Activated T-helper 17 cell treated with anti-CD3 and anti-CD28 coated beads, Interleukin-2, amount 50 U/mL, for 72 hours (primary cell): ENCODE measurements around the gene XPOT. TPM values are rescaled to one million over a fixed set of nuclear protein-coding genes. Genes with fewer than 3 reads are reported as not detected.

Experiments
- ATAC-seq: fragments of 150-1000 bp; cut with Tn5 transposase; replicated peaks from 2 replicates; pipeline ENCODE4 v1.10.0; 2021; ENCODE audit warnings: mild to moderate bottlenecking, moderate library complexity
- H3K27ac Mint-ChIP-seq: one replicate; pipeline ENCODE4 v1.8.0; 2022; ENCODE audit warnings: mixed read lengths
- H3K27me3 Mint-ChIP-seq: one replicate; pipeline ENCODE4 v1.8.0; 2022; ENCODE audit warnings: mixed read lengths
- H3K36me3 Mint-ChIP-seq: one replicate; pipeline ENCODE4 v1.8.0; 2022; ENCODE audit warnings: low read depth, mild to moderate bottlenecking, mixed read lengths
- H3K4me1 Mint-ChIP-seq: one replicate; pipeline ENCODE4 v1.8.0; 2022; ENCODE audit warnings: mixed read lengths
- H3K4me3 Mint-ChIP-seq: one replicate; pipeline ENCODE4 v1.8.0; 2022; ENCODE audit warnings: mild to moderate bottlenecking, mixed read lengths
- H3K9me3 Mint-ChIP-seq: one replicate; pipeline ENCODE4 v1.8.0; 2022; ENCODE audit warnings: mixed read lengths
- total RNA-seq, 2 donors: library from RNA; stranded (reverse); gene quantifications; one replicate each; pipeline ENCODE4 v1.2.3, GENCODE V29; 2022

The XPOT gene
- total RNA-seq, 2 donors from 2014 or later = 72.7 to 131 TPM

- Mint-ChIP-seq H3K27ac (no peak overlapping the region), H3K27me3 (no peaks in the 10 kb centered on the region), H3K4me1 (no peaks in the 10 kb centered on the region), H3K9me3 (no peaks in the 10 kb centered on the region), H3K4me3 (no peak overlapping the region), H3K36me3 (peaks cover 96% of the 10 kb centered on the region)
- ATAC-seq = no peak
These were observed 64.8 kb downstream of the XPOT start for GRCh38 chr12:64468966-64469365.

DNA sequence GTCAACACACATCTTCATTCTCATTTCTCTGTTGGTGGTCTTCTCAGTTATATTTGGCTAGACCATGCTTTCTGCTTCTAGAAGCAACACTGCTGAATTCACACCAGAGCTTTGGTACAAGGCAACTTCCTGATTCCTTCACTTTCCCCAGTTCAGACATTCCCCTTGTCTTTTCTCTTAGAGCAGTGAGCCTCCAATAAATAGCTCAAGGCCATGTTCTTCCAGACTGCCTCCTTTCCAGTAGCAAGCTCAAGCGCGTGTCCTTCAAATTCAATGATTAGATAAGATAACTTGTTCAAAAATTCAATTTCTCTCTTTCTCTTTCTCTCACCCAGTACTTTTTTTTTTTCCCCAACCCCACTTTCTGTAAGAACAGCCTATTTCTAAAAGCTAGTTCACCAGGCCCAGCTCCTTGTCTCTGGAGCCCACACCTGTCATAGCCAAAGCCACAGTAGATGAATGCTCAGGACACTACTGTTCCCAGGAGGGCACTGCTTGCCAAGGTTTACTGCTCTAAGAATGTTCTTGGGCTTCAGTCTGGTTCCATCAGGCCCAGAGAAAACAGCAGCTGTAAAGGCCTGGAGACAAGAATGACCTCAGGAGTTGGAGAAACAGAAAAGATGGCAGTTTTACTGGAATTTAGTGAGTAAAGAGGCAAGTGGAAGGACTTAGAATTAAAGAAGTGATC lies 65.4 kb downstream of the XPOT start:
- no peaks in the 10 kb centered on the region for H3K27me3 Mint-ChIP-seq
- H3K9me3 Mint-ChIP-seq = no peaks in the 10 kb centered on the region
- no peak for ATAC-seq
- peak overlapping the region; percentile 9 for H3K27ac Mint-ChIP-seq
- H3K4me1 Mint-ChIP-seq = no peaks in the 10 kb centered on the region
- H3K4me3 Mint-ChIP-seq = no peak overlapping the region
- H3K36me3 Mint-ChIP-seq = peaks cover 96% of the 10 kb centered on the region

DNA sequence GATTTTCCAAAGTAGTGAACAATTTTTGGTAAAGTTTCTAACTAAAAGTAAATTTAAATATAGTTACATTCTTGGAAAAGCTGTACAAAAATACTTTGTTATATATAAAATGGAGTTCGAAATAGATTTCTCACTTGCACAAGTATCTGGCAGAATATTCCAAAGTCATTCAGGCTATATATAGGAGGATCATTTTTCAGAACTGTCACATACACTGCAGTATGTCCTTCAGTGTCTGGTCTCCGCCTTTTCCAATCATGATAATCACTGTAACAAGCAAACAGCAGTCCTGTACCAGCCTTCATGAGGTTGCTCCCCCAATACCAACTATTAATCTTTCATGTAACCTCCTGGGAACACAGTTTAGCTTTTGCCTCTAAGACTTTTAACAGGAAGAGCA lies 66.3 kb downstream of the XPOT start:
- ATAC-seq = no peak
- Mint-ChIP-seq H3K4me3 (no peak overlapping the region), H3K36me3 (peaks cover 96% of the 10 kb centered on the region), H3K27ac (no peak overlapping the region), H3K9me3 (no peaks in the 10 kb centered on the region), H3K4me1 (no peaks in the 10 kb centered on the region), H3K27me3 (no peaks in the 10 kb centered on the region)

GRCh38 chr12:64473176-64473575 lies 69.0 kb downstream of the XPOT start:
- Mint-ChIP-seq H3K9me3 (no peaks in the 10 kb centered on the region), H3K27me3 (no peaks in the 10 kb centered on the region), H3K4me1 (peaks cover 8% of the 10 kb centered on the region), H3K36me3 (peaks cover 97% of the 10 kb centered on the region), H3K4me3 (no peak overlapping the region), H3K27ac (no peak overlapping the region)
- no peak for ATAC-seq

DNA sequence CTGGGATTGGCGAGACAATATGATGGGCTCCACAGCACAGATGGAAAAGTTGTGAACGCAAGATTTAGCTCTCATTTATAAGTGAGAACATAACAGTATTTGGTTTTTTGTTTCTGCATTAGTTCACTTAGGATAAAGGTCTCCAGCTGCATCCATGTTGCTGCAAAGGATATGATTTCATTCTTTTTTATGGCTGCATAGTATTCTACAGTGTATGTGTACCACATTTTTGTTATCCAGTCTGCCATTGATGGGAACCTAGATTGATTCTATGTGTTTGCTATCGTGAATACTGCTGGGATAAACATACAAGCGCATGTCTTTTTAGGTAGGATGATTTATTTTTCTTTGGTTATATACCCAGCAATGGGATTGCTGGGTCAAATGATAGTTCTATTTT lies 71.3 kb downstream of the XPOT start:
- ATAC-seq = no peak
- no peaks in the 10 kb centered on the region for H3K27me3 Mint-ChIP-seq
- H3K4me3 Mint-ChIP-seq = no peak overlapping the region
- H3K9me3 Mint-ChIP-seq = no peaks in the 10 kb centered on the region
- no peak overlapping the region for H3K27ac Mint-ChIP-seq
- peaks cover 8% of the 10 kb centered on the region for H3K4me1 Mint-ChIP-seq
- peaks cover 98% of the 10 kb centered on the region for H3K36me3 Mint-ChIP-seq

DNA sequence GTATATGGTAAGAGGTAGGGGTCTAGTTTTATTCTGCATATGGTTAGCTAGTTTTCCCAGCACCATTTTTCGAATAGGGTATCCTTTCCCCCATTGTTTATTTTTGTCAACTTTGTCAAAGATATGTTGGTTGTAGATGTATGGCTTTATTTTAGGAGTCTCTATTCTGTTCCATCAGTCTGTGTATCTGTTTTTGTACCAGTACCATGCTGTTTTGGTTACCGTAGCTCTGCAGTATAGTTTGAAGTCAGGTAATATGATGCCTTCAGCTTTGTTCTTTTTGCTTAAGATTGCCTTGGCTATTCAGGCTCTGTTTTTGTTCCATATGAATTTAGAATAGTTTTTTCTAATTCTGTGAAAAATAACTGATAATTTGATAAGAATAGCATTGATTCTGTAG lies 72.7 kb downstream of the XPOT start:
- no peak for ATAC-seq
- no peak overlapping the region for H3K27ac Mint-ChIP-seq
- no peak overlapping the region for H3K4me3 Mint-ChIP-seq
- no peaks in the 10 kb centered on the region for H3K27me3 Mint-ChIP-seq
- peaks cover 8% of the 10 kb centered on the region for H3K4me1 Mint-ChIP-seq
- H3K36me3 Mint-ChIP-seq = peaks cover 97% of the 10 kb centered on the region
- H3K9me3 Mint-ChIP-seq = no peaks in the 10 kb centered on the region

- no peaks in the 10 kb centered on the region for H3K9me3 Mint-ChIP-seq
- H3K27ac Mint-ChIP-seq = no peak overlapping the region
- H3K36me3 Mint-ChIP-seq = peaks cover 96% of the 10 kb centered on the region
- no peaks in the 10 kb centered on the region for H3K27me3 Mint-ChIP-seq
- H3K4me3 Mint-ChIP-seq = no peak overlapping the region
- peaks cover 8% of the 10 kb centered on the region for H3K4me1 Mint-ChIP-seq
- ATAC-seq = no peak
These were observed 74.5 kb downstream of the XPOT start for GRCh38 chr12:64478661-64479060.

- peaks cover 96% of the 10 kb centered on the region for H3K36me3 Mint-ChIP-seq
- H3K4me3 Mint-ChIP-seq = no peak overlapping the region
- no peak for ATAC-seq
- no peaks in the 10 kb centered on the region for H3K27me3 Mint-ChIP-seq
- H3K9me3 Mint-ChIP-seq = no peaks in the 10 kb centered on the region
- no peak overlapping the region for H3K27ac Mint-ChIP-seq
- H3K4me1 Mint-ChIP-seq = peaks cover 8% of the 10 kb centered on the region
These were observed 76.0 kb downstream of the XPOT start for GRCh38 chr12:64480148-64480547.

- no peak for ATAC-seq
- H3K9me3 Mint-ChIP-seq = no peaks in the 10 kb centered on the region
- H3K27me3 Mint-ChIP-seq = no peaks in the 10 kb centered on the region
- H3K4me3 Mint-ChIP-seq = no peak overlapping the region
- H3K4me1 Mint-ChIP-seq = peaks cover 2% of the 10 kb centered on the region
- H3K27ac Mint-ChIP-seq = no peak overlapping the region
- peaks cover 95% of the 10 kb centered on the region for H3K36me3 Mint-ChIP-seq
These were observed 82.5 kb downstream of the XPOT start for GRCh38 chr12:64486657-64487056.

GRCh38 chr12:64491718-64492117 lies 87.5 kb downstream of the XPOT start:
- Mint-ChIP-seq H3K9me3 (no peaks in the 10 kb centered on the region), H3K4me1 (peaks cover 11% of the 10 kb centered on the region), H3K4me3 (peak overlapping the region; percentile 26), H3K36me3 (peaks cover 96% of the 10 kb centered on the region), H3K27me3 (no peaks in the 10 kb centered on the region), H3K27ac (no peak overlapping the region)
- ATAC-seq = peak; percentile 80

GRCh38 chr12:64493513-64493912 lies 89.3 kb downstream of the XPOT start:
- Mint-ChIP-seq H3K27ac (no peak overlapping the region), H3K36me3 (peaks cover 99% of the 10 kb centered on the region), H3K4me1 (peaks cover 11% of the 10 kb centered on the region), H3K9me3 (no peaks in the 10 kb centered on the region), H3K4me3 (no peak overlapping the region), H3K27me3 (no peaks in the 10 kb centered on the region)
- no peak for ATAC-seq

- Mint-ChIP-seq H3K27ac (peak overlapping the region; percentile 11), H3K4me3 (no peak overlapping the region), H3K27me3 (no peaks in the 10 kb centered on the region), H3K9me3 (no peaks in the 10 kb centered on the region), H3K4me1 (peaks cover 11% of the 10 kb centered on the region), H3K36me3 (peaks cover 99% of the 10 kb centered on the region)
- ATAC-seq = no peak
These were observed 91.0 kb downstream of the XPOT start for GRCh38 chr12:64494998-64495729.

DNA sequence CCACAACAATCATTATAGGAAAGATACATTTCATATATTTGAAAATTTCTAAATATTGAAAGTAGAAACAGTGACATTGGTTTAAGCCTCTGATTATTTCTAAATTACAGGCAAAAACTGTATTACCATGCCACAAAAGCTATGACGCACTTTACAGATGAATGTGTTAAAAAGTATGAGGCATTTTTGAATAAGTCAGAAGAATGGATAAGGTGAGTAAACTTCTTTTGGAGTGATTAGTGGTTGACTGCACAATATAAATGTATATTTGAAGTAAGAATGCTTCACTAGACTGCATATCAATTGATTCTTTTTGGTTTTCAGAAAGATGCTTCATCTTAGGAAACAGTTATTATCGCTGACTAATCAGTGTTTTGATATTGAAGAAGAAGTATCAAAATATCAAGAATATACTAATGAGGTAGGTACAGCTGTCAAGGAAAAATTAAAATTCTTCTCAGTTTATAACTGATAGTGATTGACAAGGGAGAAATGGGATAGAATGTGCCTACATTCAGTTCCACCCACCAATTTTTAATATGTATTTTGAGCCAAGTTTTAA lies 92.7 kb downstream of the XPOT start:
- no peaks in the 10 kb centered on the region for H3K9me3 Mint-ChIP-seq
- peak; percentile 61 for ATAC-seq
- peaks cover 99% of the 10 kb centered on the region for H3K36me3 Mint-ChIP-seq
- no peaks in the 10 kb centered on the region for H3K27me3 Mint-ChIP-seq
- H3K4me1 Mint-ChIP-seq = peaks cover 6% of the 10 kb centered on the region
- no peak overlapping the region for H3K4me3 Mint-ChIP-seq
- H3K27ac Mint-ChIP-seq = peak overlapping the region; percentile 69

- no peak overlapping the region for H3K4me3 Mint-ChIP-seq
- peak overlapping the region; percentile 69 for H3K27ac Mint-ChIP-seq
- no peaks in the 10 kb centered on the region for H3K27me3 Mint-ChIP-seq
- peaks cover 6% of the 10 kb centered on the region for H3K4me1 Mint-ChIP-seq
- peak; percentile 67 for ATAC-seq
- no peaks in the 10 kb centered on the region for H3K9me3 Mint-ChIP-seq
- H3K36me3 Mint-ChIP-seq = peaks cover 97% of the 10 kb centered on the region
These were observed 93.3 kb downstream of the XPOT start for GRCh38 chr12:64497484-64497883.

DNA sequence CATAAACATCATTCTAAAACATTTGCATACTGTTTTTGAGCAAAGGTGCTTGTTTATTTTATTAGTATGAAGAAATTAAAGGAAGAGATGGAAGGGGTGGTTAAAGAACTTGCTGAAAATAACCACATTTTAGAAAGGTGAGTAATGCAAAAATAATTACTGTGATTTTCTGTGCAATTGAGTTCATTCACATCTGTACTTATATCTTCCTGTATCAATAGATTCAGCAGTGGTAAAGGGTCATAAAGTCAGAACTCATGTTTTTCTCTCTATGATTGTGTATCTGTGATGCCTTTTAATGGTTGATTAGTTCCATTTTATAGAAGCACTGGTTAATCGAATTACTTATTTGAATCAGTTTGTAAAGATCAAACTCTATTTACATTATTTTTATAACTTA lies 93.7 kb downstream of the XPOT start:
- Mint-ChIP-seq H3K4me1 (peaks cover 6% of the 10 kb centered on the region), H3K27me3 (no peaks in the 10 kb centered on the region), H3K27ac (peak overlapping the region; percentile 69), H3K36me3 (peaks cover 97% of the 10 kb centered on the region), H3K9me3 (no peaks in the 10 kb centered on the region), H3K4me3 (no peak overlapping the region)
- ATAC-seq = peak; percentile 31
